Activated CD8-positive, alpha-beta T cell treated with anti-CD3 and anti-CD28 coated beads for 36 hours (primary cell): Measurements from ENCODE around the gene JAG1. TPM values are rescaled to one million over a fixed set of nuclear protein-coding genes. Genes with fewer than 3 reads are reported as not detected.

ENCODE experiments used
- ATAC-seq: fragments of 200-7000 bp; cut with Tn5 transposase; one replicate; pipeline ENCODE4 v1.10.0; 2021; ENCODE audit warnings: mild to moderate bottlenecking, moderate library complexity
- CTCF ChIA-PET: fragments of 350-600 bp; sonication (Branson Sonifier 250); formaldehyde crosslinking; loops from one replicate; lab custom pipeline; 2021; ENCODE audit warnings: antibody characterized with exemption; lab: Charles Lee
- POLR2A ChIA-PET: fragments of 350-600 bp; sonication (Branson Sonifier 250); formaldehyde crosslinking; loops from one replicate; lab custom pipeline; 2021; ENCODE audit warnings: antibody characterized with exemption; lab: Charles Lee
- DNase-seq: peaks from one replicate; pipeline ENCODE4 v3.0.0-alpha.2; 2020
- H3K27ac Mint-ChIP-seq: one replicate; pipeline ENCODE4 v1.8.0; 2021; ENCODE audit warnings: mild to moderate bottlenecking, mixed read lengths
- H3K27me3 Mint-ChIP-seq: one replicate; pipeline ENCODE4 v1.8.0; 2021; ENCODE audit warnings: mixed read lengths
- H3K36me3 Mint-ChIP-seq: one replicate; pipeline ENCODE4 v1.8.0; 2021; ENCODE audit warnings: low read depth, mixed read lengths
- H3K4me1 Mint-ChIP-seq: one replicate; pipeline ENCODE4 v1.8.0; 2021; ENCODE audit warnings: low read depth, mixed read lengths
- H3K4me3 Mint-ChIP-seq: one replicate; pipeline ENCODE4 v1.8.0; 2021; ENCODE audit warnings: mild to moderate bottlenecking, moderate library complexity, mixed read lengths
- H3K9me3 Mint-ChIP-seq: one replicate; pipeline ENCODE4 v1.8.0; 2021; ENCODE audit warnings: mixed read lengths
- intact Hi-C: fragments of 100-400 bp; cut with micrococcal nuclease; formaldehyde crosslinking; loops from one replicate; pipeline ENCODE4 v1.10.0; 2022
- total RNA-seq, 2 experiments: library from RNA; stranded (reverse); gene quantifications; one replicate each; pipeline ENCODE4 v1.2.3, GENCODE V29; 2021
- TF ChIP-seq, protein P1 (sequence below): fragments of 200-600 bp; IDR thresholded peaks from one replicate; pipeline ENCODE4 v1.8.0; 2022; ENCODE audit warnings: antibody characterized with exemption, mild to moderate bottlenecking

JAG1 gene
- total RNA-seq, 2 experiments from 2014 or later, result 0.41 to 0.58 TPM

DNA sequence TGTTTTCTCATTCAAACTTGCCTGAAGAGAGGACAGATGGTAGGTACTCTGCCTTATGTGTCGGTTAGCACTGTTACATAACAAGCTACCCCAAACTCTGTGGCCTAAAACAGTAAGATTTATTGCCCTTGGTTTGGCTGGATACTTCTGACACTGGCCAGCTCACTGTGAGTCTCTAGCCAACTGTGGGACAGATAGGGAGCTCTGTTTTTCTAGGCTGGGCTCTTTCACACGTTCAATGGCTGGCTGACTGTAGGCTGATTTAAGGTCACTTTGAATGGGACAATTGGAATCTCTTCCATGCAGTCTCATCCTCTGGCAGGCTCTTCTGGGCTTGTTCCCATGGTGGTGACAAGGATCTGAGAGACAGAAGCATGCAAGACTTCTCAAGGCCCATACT, 39.4 kb upstream of the JAG1 start:
- no peak for DNase-seq
- Mint-ChIP-seq H3K4me1 (no peaks in the 10 kb centered on the region), H3K36me3 (no peaks in the 10 kb centered on the region), H3K9me3 (no peaks in the 10 kb centered on the region), H3K27me3 (peaks cover 8% of the 10 kb centered on the region), H3K27ac (no peak overlapping the region), H3K4me3 (no peak overlapping the region)
- no peak for ATAC-seq
- intact Hi-C loops, result no loop called here
- ChIA-PET CTCF (interaction anchor here (1.4 kb wide), 1 partner anchor 11 kb away, joined by 3 read pairs; no protein-coding TSS in a partner anchor), POLR2A (no interaction called here)
- TF ChIP-seq, protein P1, sequence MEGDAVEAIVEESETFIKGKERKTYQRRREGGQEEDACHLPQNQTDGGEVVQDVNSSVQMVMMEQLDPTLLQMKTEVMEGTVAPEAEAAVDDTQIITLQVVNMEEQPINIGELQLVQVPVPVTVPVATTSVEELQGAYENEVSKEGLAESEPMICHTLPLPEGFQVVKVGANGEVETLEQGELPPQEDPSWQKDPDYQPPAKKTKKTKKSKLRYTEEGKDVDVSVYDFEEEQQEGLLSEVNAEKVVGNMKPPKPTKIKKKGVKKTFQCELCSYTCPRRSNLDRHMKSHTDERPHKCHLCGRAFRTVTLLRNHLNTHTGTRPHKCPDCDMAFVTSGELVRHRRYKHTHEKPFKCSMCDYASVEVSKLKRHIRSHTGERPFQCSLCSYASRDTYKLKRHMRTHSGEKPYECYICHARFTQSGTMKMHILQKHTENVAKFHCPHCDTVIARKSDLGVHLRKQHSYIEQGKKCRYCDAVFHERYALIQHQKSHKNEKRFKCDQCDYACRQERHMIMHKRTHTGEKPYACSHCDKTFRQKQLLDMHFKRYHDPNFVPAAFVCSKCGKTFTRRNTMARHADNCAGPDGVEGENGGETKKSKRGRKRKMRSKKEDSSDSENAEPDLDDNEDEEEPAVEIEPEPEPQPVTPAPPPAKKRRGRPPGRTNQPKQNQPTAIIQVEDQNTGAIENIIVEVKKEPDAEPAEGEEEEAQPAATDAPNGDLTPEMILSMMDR, result no peak

- CTCF ChIA-PET, result interaction anchor here (1.4 kb wide), 1 partner anchor 12 kb away, joined by 3 read pairs; no protein-coding TSS in a partner anchor
- Mint-ChIP-seq H3K27ac (no peak overlapping the region), H3K4me1 (no peaks in the 10 kb centered on the region), H3K4me3 (no peak overlapping the region), H3K36me3 (no peaks in the 10 kb centered on the region), H3K9me3 (no peaks in the 10 kb centered on the region), H3K27me3 (peaks cover 7% of the 10 kb centered on the region)
- POLR2A ChIA-PET, result no interaction called here
- TF ChIP-seq, protein P1, result no peak
- DNase-seq, result no peak
- intact Hi-C loops, result no loop called here
- no peak for ATAC-seq
Measured at GRCh38 chr20:10711903-10712451, 38.2 kb upstream of the JAG1 start.

DNA sequence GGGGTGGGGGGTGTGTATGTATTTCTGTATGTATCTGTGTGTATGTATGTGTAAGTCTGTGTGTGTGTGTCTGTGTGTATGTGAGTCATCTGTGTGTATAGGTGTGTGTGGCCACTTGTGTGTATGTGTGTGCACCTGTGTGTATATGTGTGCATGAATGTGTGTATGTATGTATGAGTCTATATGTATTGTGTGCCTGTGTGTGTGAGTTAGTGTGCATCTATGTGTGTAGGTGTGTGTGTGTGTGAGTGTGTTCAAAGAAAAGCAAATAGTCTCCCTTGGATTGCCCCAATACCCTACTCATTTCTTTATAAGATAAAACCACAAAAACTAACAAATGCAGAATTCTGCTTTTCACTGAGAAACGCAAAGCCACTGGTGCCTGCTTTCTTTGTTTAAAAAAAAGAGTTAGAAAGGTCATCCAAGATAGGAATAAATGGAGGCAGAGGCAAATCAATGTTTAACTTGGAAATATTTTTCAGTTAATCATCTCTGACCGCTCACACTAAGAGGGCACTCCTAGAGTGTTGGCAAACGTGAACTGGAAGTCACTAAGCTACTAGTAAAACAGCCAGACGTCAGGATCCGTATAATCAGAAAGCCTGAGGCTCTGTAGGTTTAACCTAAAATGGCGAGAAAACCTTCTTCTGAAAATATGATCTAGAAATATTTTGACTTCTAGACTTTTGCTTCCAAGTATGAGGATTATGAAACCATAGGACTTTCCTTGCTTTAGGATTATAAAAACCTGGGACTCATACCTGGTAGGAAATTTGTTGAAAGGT, 37.4 kb upstream of the JAG1 start:
- TF ChIP-seq, protein P1, result no peak
- peaks cover 8% of the 10 kb centered on the region for H3K27me3 Mint-ChIP-seq
- intact Hi-C loops, result no loop called here
- ATAC-seq, result no peak
- H3K4me3 Mint-ChIP-seq, result no peak overlapping the region
- CTCF ChIA-PET, result no interaction called here
- DNase-seq, result no peak
- no peaks in the 10 kb centered on the region for H3K9me3 Mint-ChIP-seq
- no peaks in the 10 kb centered on the region for H3K36me3 Mint-ChIP-seq
- POLR2A ChIA-PET, result no interaction called here
- no peak overlapping the region for H3K27ac Mint-ChIP-seq
- no peaks in the 10 kb centered on the region for H3K4me1 Mint-ChIP-seq

DNA sequence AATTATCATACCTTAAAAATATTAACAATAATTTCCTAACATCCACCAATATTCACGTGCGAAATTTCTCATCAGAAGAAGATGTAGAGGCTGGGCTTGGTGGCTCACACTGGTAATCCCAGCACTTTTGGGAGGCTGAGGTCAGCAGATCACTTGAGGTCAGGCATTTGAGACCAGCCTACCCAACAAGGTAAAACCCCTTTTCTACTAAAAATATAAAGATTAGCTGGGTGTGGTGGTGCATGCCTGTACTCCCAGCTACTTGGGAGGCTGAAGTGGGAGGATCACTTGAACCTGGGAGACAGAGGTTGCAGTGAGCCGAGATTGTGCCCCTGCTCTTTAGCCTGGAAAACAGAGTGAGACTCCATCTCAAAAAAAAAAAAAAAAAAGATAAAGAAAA, 36.1 kb upstream of the JAG1 start:
- Mint-ChIP-seq H3K27ac (no peak overlapping the region), H3K27me3 (peaks cover 9% of the 10 kb centered on the region), H3K4me1 (no peaks in the 10 kb centered on the region), H3K4me3 (no peak overlapping the region), H3K9me3 (no peaks in the 10 kb centered on the region), H3K36me3 (no peaks in the 10 kb centered on the region)
- no peak for ATAC-seq
- ChIA-PET POLR2A (no interaction called here), CTCF (no interaction called here)
- no peak for DNase-seq
- TF ChIP-seq, protein P1, result no peak
- intact Hi-C loops, result no loop called here
